ENCODE data around the gene TULP4.

DNA sequence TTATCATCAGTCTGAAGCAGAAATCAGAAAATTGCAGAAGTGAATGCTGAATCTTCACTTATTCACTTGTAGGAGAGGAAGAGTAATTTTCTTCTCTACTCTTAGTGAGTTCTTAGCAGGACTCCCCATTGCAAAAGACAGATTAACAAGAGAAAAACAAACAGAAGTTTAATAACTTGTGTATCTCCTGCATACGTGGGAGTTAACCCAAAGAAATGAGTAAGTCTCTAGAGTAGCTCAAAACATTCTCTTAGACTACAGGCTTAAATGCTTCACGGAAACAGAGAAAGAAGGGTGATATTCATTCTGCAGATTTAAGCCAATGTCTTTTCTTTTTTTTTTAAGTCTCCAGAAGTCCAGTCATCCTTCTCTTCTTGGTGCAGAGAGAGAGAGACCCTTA lies 149.7 kb downstream of the TULP4 start:
- TF ChIP-seq CTCF (IDR thresholded peaks at IDR 0.05), result no peak
- no peak for TF ChIP-seq POLR2A (IDR thresholded peaks at IDR 0.05)

All from thyroid gland (tissue), 4 donors.